Astrocyte of the hippocampus (primary cell): ENCODE results near the gene RAMP3.
"Not testable (repeated sequence)": the region's sequence is repeated elsewhere in the genome, so short reads cannot be mapped to it uniquely, and the experiment has no call there.

Experiments
- DNase-seq: peaks from one replicate; pipeline ENCODE4 v3.0.0; 2011; ENCODE audit warnings: low read depth, low spot score

Gene RAMP3

GRCh38 chr7:45192621-45193041 lies 35.0 kb downstream of the RAMP3 start:
- DNase-seq, result no peak

GRCh38 chr7:45193828-45194227 lies 36.2 kb downstream of the RAMP3 start:
- DNase-seq, result no peak

GRCh38 chr7:45196374-45196773 lies 38.8 kb downstream of the RAMP3 start:
- no peak for DNase-seq

- no peak for DNase-seq
Observed at GRCh38 chr7:45197461-45197860, 39.9 kb downstream of the RAMP3 start.

- no peak for DNase-seq
Observed at GRCh38 chr7:45198986-45199385, 41.4 kb downstream of the RAMP3 start.

- DNase-seq, result no peak
Observed at GRCh38 chr7:45199506-45199905, 41.9 kb downstream of the RAMP3 start.

- no peak for DNase-seq
Observed at GRCh38 chr7:45202625-45203024, 45.0 kb downstream of the RAMP3 start.

GRCh38 chr7:45203036-45203435 lies 45.4 kb downstream of the RAMP3 start:
- DNase-seq, result no peak

- no peak for DNase-seq
Observed at GRCh38 chr7:45203459-45203858, 45.9 kb downstream of the RAMP3 start.

- no peak for DNase-seq
Observed at GRCh38 chr7:45203936-45204445, 46.4 kb downstream of the RAMP3 start.

- not testable (repeated sequence) for DNase-seq
Observed at GRCh38 chr7:45206266-45206665, 48.7 kb downstream of the RAMP3 start.

GRCh38 chr7:45209909-45210308 lies 52.3 kb downstream of the RAMP3 start:
- DNase-seq, result not testable (repeated sequence)

GRCh38 chr7:45211066-45211465 lies 53.5 kb downstream of the RAMP3 start:
- DNase-seq, result no peak

GRCh38 chr7:45211958-45212357 lies 54.4 kb downstream of the RAMP3 start:
- no peak for DNase-seq

- no peak for DNase-seq
Observed at GRCh38 chr7:45212606-45213005, 55.0 kb downstream of the RAMP3 start.

GRCh38 chr7:45215601-45216062 lies 58.0 kb downstream of the RAMP3 start:
- DNase-seq, result no peak

GRCh38 chr7:45216181-45216580 lies 58.6 kb downstream of the RAMP3 start:
- no peak for DNase-seq

GRCh38 chr7:45216622-45217165 lies 59.1 kb downstream of the RAMP3 start:
- no peak for DNase-seq

GRCh38 chr7:45217358-45217757 lies 59.8 kb downstream of the RAMP3 start:
- peak; percentile 12 for DNase-seq

GRCh38 chr7:45219130-45219529 lies 61.5 kb downstream of the RAMP3 start:
- DNase-seq, result no peak

GRCh38 chr7:45219801-45220435 lies 62.3 kb downstream of the RAMP3 start:
- no peak for DNase-seq

GRCh38 chr7:45220846-45221618 lies 63.4 kb downstream of the RAMP3 start:
- no peak for DNase-seq
